Mammary epithelial cell (primary cell): Measurements from ENCODE around the gene CPXM2.

Source experiments
- EZH2 ChIP-seq: IDR thresholded peaks from 2 replicates; pipeline ENCODE4 v1.6.1; 2012; ENCODE audit warnings: low read length, inconsistent platforms, borderline replicate concordance
- TF ChIP-seq, protein P1 (sequence below), 2 donors: IDR thresholded peaks in 1 of 2; conservative IDR thresholded peaks in 1 of 2; 2 replicates each; pipeline ENCODE4 v1.5.1; 2011 to 2012; ENCODE audit warnings: inconsistent platforms in 2 of 2, low read length in 2 of 2, mild to moderate bottlenecking in 2 of 2, control low read depth in 1 of 2, low read depth in 1 of 2; ENCODE audit not compliant: insufficient read depth in 1 of 2; ENCODE audit errors: extremely low read depth in 1 of 2

DNA sequence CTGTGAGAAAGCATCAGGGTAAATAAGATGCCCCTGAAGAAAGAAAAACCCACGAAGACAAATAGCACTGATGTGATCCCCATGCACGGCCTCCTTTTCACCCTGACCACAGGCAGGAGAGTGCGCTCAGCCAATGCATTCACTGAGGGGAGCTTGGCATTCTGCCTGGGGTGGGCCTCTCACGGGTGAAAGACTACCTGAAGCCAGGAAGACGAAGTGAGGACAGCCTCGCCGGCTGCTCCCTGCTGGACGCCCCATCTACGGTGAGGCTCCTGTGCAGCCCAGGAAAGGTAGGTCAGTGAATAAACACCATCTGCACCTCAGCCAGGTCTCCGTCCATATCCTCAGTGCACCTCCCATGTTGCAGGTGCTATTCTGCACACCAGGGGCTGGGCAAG lies 32.0 kb downstream of the CPXM2 start:
- TF ChIP-seq, protein P1, sequence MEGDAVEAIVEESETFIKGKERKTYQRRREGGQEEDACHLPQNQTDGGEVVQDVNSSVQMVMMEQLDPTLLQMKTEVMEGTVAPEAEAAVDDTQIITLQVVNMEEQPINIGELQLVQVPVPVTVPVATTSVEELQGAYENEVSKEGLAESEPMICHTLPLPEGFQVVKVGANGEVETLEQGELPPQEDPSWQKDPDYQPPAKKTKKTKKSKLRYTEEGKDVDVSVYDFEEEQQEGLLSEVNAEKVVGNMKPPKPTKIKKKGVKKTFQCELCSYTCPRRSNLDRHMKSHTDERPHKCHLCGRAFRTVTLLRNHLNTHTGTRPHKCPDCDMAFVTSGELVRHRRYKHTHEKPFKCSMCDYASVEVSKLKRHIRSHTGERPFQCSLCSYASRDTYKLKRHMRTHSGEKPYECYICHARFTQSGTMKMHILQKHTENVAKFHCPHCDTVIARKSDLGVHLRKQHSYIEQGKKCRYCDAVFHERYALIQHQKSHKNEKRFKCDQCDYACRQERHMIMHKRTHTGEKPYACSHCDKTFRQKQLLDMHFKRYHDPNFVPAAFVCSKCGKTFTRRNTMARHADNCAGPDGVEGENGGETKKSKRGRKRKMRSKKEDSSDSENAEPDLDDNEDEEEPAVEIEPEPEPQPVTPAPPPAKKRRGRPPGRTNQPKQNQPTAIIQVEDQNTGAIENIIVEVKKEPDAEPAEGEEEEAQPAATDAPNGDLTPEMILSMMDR (conservative IDR thresholded peaks at IDR 0.05 in 1 of 2, IDR thresholded peaks at IDR 0.05 in 1 of 2; ENCODE audit: extremely low read depth in 1 of 2, insufficient read depth in 1 of 2, low read depth in 1 of 2, low read length in 2 of 2): no peak
- TF ChIP-seq EZH2: no peak
